Naive thymus-derived CD8-positive, alpha-beta T cell (primary cell): ENCODE results near the gene ABCG1. TPM values are rescaled to one million over a fixed set of nuclear protein-coding genes. Genes with fewer than 3 reads are reported as not detected.

Experiments
- ATAC-seq, 2 donors: fragments of 150-1000 bp; cut with Tn5 transposase in 1 of 2; sonication (Bioruptor Pico), chemical (Tn5 transposase) in 1 of 2; 1 replicate in 1 of 2; 2 replicates in 1 of 2; pipeline ENCODE4 v1.10.0; 2021; ENCODE audit warnings: mild to moderate bottlenecking in 2 of 2, moderate library complexity in 2 of 2
- POLR2A ChIA-PET: fragments of 350-600 bp; sonication (Branson Sonifier 250); formaldehyde crosslinking; loops from one replicate; lab custom pipeline; 2021; ENCODE audit warnings: antibody characterized with exemption; lab: Charles Lee
- DNase-seq, 10 donors: peaks; one replicate each; pipeline versions ENCODE4 v3.0.0 to v3.0.0-alpha.2; 2020 to 2022
- H3K27ac Mint-ChIP-seq, 10 donors: one replicate each; pipeline ENCODE4 v1.8.0; 2020 to 2022; ENCODE audit warnings: mild to moderate bottlenecking in 10 of 10, mixed read lengths in 10 of 10, moderate library complexity in 4 of 10, inconsistent platforms in 1 of 10
- H3K27me3 Mint-ChIP-seq, 5 donors: one replicate each; pipeline ENCODE4 v1.8.0; 2021 to 2022; ENCODE audit warnings: mixed read lengths in 5 of 5
- H3K36me3 Mint-ChIP-seq, 3 donors: one replicate each; pipeline ENCODE4 v1.8.0; 2020 to 2022; ENCODE audit warnings: mixed read lengths in 3 of 3, mild to moderate bottlenecking in 2 of 3, inconsistent platforms in 1 of 3
- H3K4me1 Mint-ChIP-seq, 4 donors: one replicate each; pipeline ENCODE4 v1.8.0; 2021 to 2022; ENCODE audit warnings: mixed read lengths in 4 of 4
- H3K4me3 Mint-ChIP-seq, 10 donors: one replicate each; pipeline ENCODE4 v1.8.0; 2020 to 2022; ENCODE audit warnings: mild to moderate bottlenecking in 10 of 10, mixed read lengths in 10 of 10, moderate library complexity in 6 of 10, inconsistent platforms in 1 of 10
- H3K9me3 Mint-ChIP-seq, 9 donors: one replicate each; pipeline ENCODE4 v1.8.0; 2020 to 2022; ENCODE audit warnings: mixed read lengths in 9 of 9, mild to moderate bottlenecking in 3 of 9, inconsistent platforms in 1 of 9, moderate library complexity in 1 of 9
- polyA plus RNA-seq, 3 donors: library from polyadenylated mRNA; unstranded; fragments of 300-500 nt; fragmentation: Illumina TruSeq; gene quantifications; one replicate each; pipeline ENCODE4 v1.2.3, GENCODE V29; 2021
- total RNA-seq, 8 experiments: library from RNA in 2 of 8; stranded (reverse) in 2 of 8; gene quantifications; one replicate each; pipeline ENCODE4 v1.2.3 and lab custom pipeline; 2021 to 2026

The ABCG1 gene
- total and polyA plus RNA-seq, 5 experiments from 2014 or later = 0.93 to 17.5 (median 11.2) TPM

DNA sequence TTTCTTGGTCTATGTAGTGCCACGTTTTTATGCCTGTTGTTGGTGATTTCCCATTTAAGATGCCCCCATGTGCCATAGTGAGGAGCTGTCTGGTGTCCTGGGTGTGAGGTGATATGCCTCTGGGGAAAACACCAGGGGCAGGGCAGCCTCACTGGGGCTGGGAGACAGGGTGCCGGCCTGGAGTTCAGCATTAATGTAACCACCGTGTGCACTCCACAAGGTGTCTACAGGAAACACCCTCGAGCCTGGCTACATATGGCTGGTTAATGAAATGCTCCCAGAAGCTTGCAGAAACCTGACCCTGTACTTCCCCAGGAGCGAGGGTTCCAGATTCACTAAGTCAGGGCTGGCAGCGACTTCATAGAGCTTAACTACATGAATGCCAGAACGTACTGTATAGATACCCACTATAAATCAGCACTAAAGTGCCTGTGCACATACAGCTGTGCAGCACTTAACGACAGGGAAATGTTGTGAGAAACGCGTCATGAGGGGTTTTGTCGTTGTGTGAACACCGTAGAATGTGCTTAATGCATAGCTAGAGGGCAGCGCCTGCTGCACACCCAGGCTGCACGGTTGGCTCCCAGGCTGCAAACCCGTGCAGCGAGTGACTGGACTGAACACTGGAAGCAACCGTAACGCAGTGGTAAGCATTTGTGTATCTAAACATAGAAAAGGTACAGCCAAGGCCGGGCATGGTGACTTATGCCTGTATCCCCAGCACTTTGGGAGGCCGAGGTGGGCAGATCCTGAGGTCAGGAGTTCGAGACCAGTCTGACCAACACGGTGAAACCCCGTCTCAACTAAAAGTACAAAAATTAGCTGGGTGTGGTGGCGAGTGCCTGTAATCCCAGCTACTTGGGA, 121.5 kb downstream of the ABCG1 start:
- peaks cover 0 to 6% (median 0%) of the 10 kb centered on the region in 5 donors for H3K27me3 Mint-ChIP-seq
- H3K36me3 Mint-ChIP-seq = no peaks in the 10 kb centered on the region
- ATAC-seq = no peak
- peaks cover 6 to 12% (median 9%) of the 10 kb centered on the region in 4 donors for H3K4me1 Mint-ChIP-seq
- H3K27ac Mint-ChIP-seq = no peak overlapping the region
- peak overlapping the region in 1 of 10 donors; percentile 20 for H3K4me3 Mint-ChIP-seq
- DNase-seq = no peak
- POLR2A ChIA-PET = interaction anchor here (1.2 kb wide), 1 partner anchor 110 kb away, joined by 10 read pairs; no protein-coding TSS in a partner anchor
- H3K9me3 Mint-ChIP-seq = no peaks in the 10 kb centered on the region

DNA sequence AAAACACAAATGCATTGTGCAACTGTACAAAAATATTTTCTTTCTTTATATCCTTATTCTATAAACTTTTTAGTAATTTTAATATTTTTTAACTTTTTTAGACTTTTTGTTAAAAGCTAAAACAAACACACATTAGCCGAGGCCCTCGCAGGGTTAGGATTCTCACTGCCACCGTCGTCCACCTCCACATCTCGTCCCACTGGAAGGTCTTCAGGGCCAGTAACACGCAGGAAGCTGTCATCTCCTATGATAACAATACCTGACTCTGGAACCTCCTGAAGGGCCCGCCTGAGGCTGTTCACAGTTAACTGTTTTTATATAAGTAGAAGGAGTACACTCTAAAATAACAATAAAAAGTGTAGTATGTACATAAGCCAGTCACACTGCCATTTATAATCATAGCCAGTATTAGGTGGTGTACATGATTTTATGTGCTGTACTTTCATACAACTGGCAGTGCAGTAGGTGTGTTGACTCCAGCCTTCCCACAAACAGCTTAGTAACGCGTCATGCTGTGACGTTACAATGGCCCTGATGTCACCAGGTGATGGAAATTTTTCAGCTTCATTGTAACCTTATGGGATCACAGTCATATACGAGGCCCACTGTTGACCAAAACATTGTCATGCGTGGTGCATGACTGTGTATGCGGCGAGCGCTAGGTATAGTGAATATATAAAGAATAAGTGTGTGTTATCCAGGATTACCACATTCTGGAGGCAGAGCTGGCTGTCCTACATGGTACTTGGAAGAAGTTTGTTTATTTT, 123.0 kb downstream of the ABCG1 start:
- Mint-ChIP-seq H3K27me3 (peaks cover 0 to 6% (median 0%) of the 10 kb centered on the region in 5 donors), H3K9me3 (no peaks in the 10 kb centered on the region), H3K36me3 (no peaks in the 10 kb centered on the region), H3K4me3 (no peak overlapping the region), H3K4me1 (peaks cover 6 to 12% (median 9%) of the 10 kb centered on the region in 4 donors), H3K27ac (no peak overlapping the region)
- POLR2A ChIA-PET = no interaction called here
- ATAC-seq = no peak
- no peak for DNase-seq

DNA sequence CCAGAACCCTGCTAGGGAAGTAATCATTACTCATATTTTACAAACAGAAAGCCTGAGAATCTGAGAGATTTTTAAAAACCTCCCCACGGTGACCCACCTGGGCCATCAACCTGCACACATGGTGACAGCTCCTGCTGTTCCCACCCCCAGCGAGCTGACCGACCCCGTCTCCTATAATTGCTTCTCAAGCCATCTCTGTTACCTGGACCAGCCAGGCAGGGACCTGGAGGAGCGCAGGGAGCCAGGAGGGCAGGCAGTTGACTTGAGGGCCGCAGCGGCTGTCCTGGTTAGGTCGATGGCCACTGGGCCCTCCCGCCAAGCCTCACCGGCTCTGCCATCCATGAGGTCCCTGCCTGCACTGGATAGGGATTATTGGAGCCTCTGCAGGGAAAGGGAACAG, 124.2 kb downstream of the ABCG1 start:
- Mint-ChIP-seq H3K27me3 (no peaks in the 10 kb centered on the region), H3K27ac (peak overlapping the region in 2 of 10 donors; percentile 27 to 51), H3K4me1 (peaks cover 0 to 5% (median 2%) of the 10 kb centered on the region in 4 donors), H3K4me3 (no peak overlapping the region), H3K36me3 (no peaks in the 10 kb centered on the region), H3K9me3 (no peaks in the 10 kb centered on the region)
- ATAC-seq (no peak), DNase-seq (peak in 1 of 10 donors; percentile 8)
- POLR2A ChIA-PET = interaction anchor here (1.1 kb wide), 1 partner anchor 70 kb away, joined by 3 read pairs; no protein-coding TSS in a partner anchor

DNA sequence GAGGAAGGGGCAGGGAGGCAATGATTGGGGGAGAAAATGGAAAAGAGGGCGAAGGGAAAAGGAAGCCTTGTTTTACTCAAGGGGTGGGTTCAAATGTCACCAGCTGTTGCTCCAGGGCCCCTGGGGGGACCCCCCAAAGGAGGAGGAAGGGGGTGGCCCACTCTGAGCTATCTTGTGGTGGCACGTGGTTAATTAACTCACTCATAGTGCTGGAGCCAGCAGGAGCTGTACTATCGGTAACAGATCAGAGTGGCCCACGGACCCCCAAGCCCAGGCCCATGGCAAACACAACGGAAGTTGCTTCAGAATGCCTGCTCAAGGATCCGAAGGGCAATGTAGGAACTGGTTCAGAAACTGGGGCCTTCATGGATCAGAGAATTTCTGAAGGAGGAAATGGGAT, 124.6 kb downstream of the ABCG1 start:
- no peak for DNase-seq
- POLR2A ChIA-PET = interaction anchor here (1.1 kb wide), 1 partner anchor 70 kb away, joined by 3 read pairs; no protein-coding TSS in a partner anchor
- peak overlapping the region in 1 of 10 donors; percentile 51 for H3K27ac Mint-ChIP-seq
- peaks cover 0 to under 1% (median 0%) of the 10 kb centered on the region in 4 donors for H3K4me1 Mint-ChIP-seq
- peak overlapping the region in 1 of 10 donors; percentile 24 for H3K4me3 Mint-ChIP-seq
- no peak for ATAC-seq
- no peaks in the 10 kb centered on the region for H3K36me3 Mint-ChIP-seq
- no peaks in the 10 kb centered on the region for H3K27me3 Mint-ChIP-seq
- no peaks in the 10 kb centered on the region for H3K9me3 Mint-ChIP-seq

DNA sequence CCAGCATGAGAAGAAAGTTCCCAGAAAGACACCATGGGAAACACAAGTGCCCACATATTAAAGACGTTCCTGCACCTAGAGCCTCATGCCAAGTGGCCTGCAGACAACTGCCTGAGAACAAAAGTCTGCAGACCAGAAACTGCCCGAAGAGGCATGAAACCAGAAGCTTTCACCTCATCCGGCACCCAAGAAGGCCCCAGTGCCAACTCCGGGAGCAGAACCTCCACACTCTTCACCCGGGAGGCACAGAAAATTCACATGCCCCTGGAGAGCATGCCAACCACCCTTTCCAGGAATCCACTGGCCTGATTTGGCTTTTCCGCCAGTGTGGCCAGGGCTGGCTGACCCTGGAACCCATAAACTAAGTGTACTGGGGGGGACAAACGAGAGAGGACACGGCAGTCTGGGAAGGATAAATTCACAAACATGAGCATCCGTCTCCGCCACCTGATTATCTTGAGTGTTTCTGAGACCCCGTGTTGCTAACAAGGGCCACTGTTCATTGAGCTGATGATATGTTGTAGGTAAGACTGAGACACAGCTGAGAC, 125.1 kb downstream of the ABCG1 start:
- DNase-seq (no peak), ATAC-seq (no peak)
- POLR2A ChIA-PET = interaction anchor here (1.1 kb wide), 1 partner anchor 69 kb away, joined by 3 read pairs; no protein-coding TSS in a partner anchor
- Mint-ChIP-seq H3K36me3 (no peaks in the 10 kb centered on the region), H3K27ac (no peak overlapping the region), H3K9me3 (no peaks in the 10 kb centered on the region), H3K4me3 (no peak overlapping the region), H3K4me1 (no peaks in the 10 kb centered on the region), H3K27me3 (no peaks in the 10 kb centered on the region)

DNA sequence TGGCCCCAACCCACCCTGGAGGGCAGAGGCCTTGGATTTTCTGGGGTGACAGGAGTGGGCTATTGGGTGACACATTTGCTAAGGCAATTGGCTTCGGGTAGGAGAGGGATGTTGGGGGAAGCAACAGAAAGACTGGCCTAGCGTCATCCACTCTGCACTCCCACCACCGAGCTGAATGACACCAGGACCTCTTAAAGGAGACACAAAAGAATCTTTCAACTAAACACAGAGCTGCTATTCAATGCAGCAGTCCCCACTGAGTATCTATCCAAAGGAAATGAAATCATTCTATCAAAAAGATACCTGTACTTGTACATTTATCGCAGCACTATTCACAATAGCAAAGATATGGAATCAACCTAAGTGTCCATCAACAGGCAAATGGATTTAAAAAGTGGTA, 125.7 kb downstream of the ABCG1 start:
- POLR2A ChIA-PET = no interaction called here
- Mint-ChIP-seq H3K36me3 (no peaks in the 10 kb centered on the region), H3K4me1 (no peaks in the 10 kb centered on the region), H3K4me3 (no peak overlapping the region), H3K27ac (no peak overlapping the region), H3K9me3 (no peaks in the 10 kb centered on the region), H3K27me3 (no peaks in the 10 kb centered on the region)
- no peak for DNase-seq
- ATAC-seq = no peak

DNA sequence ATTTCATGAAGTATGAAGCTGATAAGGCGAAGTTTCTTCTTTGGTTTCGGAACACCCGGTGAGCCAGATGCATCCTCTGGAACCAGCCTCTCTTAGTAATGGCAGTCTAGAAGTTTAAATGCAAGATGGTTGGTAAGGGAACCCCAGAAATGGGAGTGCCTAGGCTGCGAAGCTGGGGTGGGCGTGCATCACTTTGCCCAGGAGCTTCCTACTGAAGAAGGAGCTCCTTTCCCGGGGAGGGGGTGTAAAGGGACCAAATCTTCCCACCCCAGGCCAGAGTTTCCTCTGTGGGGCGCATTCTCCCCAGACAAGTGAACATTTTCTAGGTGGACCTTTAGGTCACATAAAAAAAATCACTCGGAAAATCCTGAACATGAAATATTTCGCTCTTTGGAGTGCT, 127.5 kb downstream of the ABCG1 start:
- DNase-seq = no peak
- Mint-ChIP-seq H3K27ac (no peak overlapping the region), H3K27me3 (no peaks in the 10 kb centered on the region), H3K9me3 (no peaks in the 10 kb centered on the region), H3K4me1 (no peaks in the 10 kb centered on the region), H3K4me3 (no peak overlapping the region), H3K36me3 (no peaks in the 10 kb centered on the region)
- ATAC-seq = no peak
- POLR2A ChIA-PET = no interaction called here

Other genes starting within 250 kb of the ABCG1 start
- 10 to 100 TPM; 29.4 to 33.3 TPM for gene ZBTB21, start 208.8 kb upstream of the ABCG1 start, total RNA-seq
- 1 to 10 TPM; 4.2 to 6.3 (median 4.7) TPM for gene ZBTB21, start 208.8 kb upstream of the ABCG1 start, polyA plus RNA-seq
- gene UMODL1, start 147.8 kb upstream of the ABCG1 start, total RNA-seq = 1 to 10 TPM; 2.7 to 3.1 TPM
- gene UMODL1, start 147.8 kb upstream of the ABCG1 start, polyA plus RNA-seq = under 1 TPM; 0.03 to 0.07 (median 0.06) TPM
- gene TFF3, start 96.3 kb downstream of the ABCG1 start, total RNA-seq = not detected
- not detected for gene TFF3, start 96.3 kb downstream of the ABCG1 start, polyA plus RNA-seq
- not detected for gene TFF2, start 131.9 kb downstream of the ABCG1 start, total RNA-seq
- gene TFF2, start 131.9 kb downstream of the ABCG1 start, polyA plus RNA-seq = not detected
- gene TFF1, start 147.4 kb downstream of the ABCG1 start, total RNA-seq = not detected
- not detected for gene TFF1, start 147.4 kb downstream of the ABCG1 start, polyA plus RNA-seq
- gene TMPRSS3, start 176.9 kb downstream of the ABCG1 start, total RNA-seq = 1 to 10 TPM; 2.2 to 2.9 TPM
- 1 to 10 TPM in 1 of 3 donors, under 1 TPM in 1, not detected in 1; 0.89 to 1.4 TPM for gene TMPRSS3, start 176.9 kb downstream of the ABCG1 start, polyA plus RNA-seq
- gene UBASH3A, start 184.8 kb downstream of the ABCG1 start, total RNA-seq = 10 to 100 TPM; 91.6 to 99.6 TPM
- gene UBASH3A, start 184.8 kb downstream of the ABCG1 start, polyA plus RNA-seq = 10 to 100 TPM; 32.8 to 75.3 (median 53.9) TPM